Measurements from ENCODE around the gene PTPN7. TPM values are rescaled to one million over a fixed set of nuclear protein-coding genes. Genes with fewer than 3 reads are reported as not detected.

PTPN7 gene
- not detected in 2 replicates for total RNA-seq

DNA sequence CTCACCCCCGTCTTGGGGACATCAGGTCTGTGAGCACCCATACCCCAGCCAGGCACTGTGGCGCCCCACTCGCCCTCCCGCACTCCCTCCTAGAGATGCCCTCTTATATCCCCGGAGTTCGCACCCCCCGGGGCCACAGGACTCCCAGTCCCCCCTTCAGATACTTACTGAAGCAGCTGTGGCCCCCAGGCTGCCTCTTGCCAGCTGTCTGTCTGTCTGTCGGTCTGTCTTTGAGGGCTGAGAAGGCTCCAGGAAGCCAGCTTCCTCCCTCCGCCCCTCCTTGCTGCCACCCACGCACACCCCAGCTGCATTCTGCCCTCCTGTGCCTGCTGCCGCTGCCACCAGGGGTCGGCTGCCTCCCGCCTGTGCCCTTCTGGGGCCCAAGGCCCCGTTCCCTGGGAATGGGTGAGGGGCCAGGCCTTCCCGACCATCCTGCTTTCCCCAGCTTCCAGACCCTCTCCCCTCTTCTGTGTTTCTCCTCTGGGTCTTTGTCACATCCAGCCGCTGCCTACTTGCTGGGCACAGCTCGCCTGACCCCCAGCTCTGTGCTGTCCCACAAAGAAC is at the start of gene PTPN7:
TSS of gene PTPN7 (minus strand) at position 226 of the 564 bp plus-strand sequence. CDS start 1,200 bp downstream, outside the sequence.

DNA sequence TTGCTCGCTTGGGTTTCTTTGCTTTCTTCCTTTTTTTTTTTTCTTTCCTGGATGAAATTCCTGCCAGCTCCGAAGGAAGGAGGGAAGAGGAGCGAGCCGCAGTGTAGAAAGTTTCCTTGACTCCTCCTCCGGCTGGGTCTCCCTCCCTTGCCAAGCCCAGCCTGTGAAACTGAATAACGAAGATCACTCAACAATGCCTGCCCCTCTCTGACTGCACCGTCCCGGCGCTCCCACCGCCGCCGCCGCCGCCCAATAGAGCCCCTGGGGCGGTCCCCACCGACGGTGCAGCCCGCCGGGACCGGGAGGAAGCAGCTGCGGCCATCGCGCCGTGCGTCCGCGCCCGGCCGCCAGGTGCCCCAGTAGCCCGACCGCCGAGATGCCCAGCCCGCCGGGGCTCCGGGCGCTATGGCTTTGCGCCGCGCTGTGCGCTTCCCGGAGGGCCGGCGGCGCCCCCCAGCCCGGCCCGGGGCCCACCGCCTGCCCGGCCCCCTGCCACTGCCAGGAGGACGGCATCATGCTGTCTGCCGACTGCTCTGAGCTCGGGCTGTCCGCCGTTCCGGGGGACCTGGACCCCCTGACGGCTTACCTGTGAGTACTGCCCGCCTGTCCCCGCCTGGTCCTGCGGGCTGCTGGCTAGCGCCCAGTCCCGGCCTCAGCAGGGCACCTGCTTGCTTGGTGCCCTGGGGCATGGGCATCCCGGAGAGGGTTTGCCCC is 33.4 kb upstream of the PTPN7 start, which contains the start of gene LGR6:
TSS of gene LGR6 (plus strand) at position 186 of the 714 bp plus-strand sequence. CDS start at position 377, 191 bp downstream.

DNA sequence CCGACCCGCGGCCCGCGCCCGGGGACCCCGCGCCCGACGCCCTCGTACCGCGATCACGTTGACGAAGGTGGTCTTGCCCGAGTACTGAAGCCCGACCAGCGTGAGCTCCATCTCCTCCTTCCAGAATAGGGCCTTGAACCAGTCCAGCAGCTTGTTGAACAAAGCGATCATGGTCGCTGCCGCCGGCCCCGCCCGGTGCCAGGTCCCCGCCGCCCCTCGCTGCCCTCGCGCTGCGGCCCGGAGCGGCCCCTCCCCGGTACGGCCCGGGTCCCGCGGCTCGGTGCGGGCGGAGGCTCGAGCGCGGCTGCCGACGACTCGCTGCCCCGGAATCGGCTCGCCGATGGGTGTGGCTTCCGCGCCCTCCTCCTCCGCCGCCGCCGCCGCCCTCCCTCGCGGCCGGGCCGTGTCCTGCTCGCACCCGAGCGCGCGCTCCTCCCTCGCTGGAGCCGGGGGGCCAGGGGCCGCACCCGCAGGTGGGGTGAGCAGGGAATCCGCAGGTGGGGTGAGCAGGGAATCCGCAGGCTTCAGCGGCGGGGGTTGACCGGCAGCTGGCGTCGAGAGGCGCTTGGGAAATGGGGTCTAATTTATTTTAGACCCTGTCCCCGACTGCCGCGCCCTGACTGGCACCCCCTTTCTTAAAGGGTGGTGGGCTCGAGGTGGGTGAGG is 15.9 kb downstream of the PTPN7 start, which contains the start of gene ARL8A:
TSS of gene ARL8A (minus strand) at position 336 of the 666 bp plus-strand sequence. CDS start at position 171, 165 bp downstream.

DNA sequence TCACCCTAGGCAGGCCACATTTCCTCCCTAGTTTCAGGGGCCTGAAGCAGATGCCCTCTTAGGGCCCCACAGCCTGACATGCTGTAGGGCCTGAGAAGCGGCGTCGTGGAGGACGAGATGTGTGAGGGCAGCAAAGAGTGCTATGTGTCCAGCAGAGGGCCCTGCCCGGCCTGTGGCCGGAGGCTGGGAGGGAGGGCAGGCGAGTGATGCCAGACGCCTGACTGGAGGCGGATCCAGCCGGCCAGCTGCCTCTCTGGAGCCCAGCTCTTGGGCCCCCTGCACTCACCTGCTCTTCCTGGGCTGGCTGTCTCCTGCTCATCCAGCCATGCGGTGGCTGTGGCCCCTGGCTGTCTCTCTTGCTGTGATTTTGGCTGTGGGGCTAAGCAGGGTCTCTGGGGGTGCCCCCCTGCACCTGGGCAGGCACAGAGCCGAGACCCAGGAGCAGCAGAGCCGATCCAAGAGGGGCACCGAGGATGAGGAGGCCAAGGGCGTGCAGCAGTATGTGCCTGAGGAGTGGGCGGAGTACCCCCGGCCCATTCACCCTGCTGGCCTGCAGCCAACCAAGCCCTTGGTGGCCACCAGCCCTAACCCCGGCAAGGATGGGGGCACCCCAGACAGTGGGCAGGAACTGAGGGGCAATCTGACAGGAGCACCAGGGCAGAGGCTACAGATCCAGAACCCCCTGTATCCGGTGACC is 37.6 kb downstream of the PTPN7 start, which contains the start of gene GPR37L1:
TSS of gene GPR37L1 (plus strand) at position 279 of the 697 bp plus-strand sequence. CDS start at position 326, 47 bp downstream.

Other genes with a start within 250 kb of the PTPN7 start
- 2.9 and 8.6 TPM in 2 replicates for gene LMOD1, start 214.1 kb downstream of the PTPN7 start, total RNA-seq
- gene TIMM17A, start 205.1 kb downstream of the PTPN7 start, total RNA-seq, result 27.7 and 53.1 TPM in 2 replicates
- gene RNPEP, start 178.0 kb downstream of the PTPN7 start, total RNA-seq, result 51.1 and 72.5 TPM in 2 replicates
- under 0.01 TPM in 1 of 2 replicates, not detected in the other for gene ELF3, start 150.0 kb downstream of the PTPN7 start, total RNA-seq
- not detected in 2 replicates for gene GPR37L1, start 37.7 kb downstream of the PTPN7 start, total RNA-seq
- gene ARL8A, start 15.9 kb downstream of the PTPN7 start, total RNA-seq, result 26.3 and 35.9 TPM in 2 replicates
- gene LGR6, start 33.2 kb upstream of the PTPN7 start, total RNA-seq, result not detected in 2 replicates
- gene UBE2T, start 181.3 kb upstream of the PTPN7 start, total RNA-seq, result 8.1 and 12.0 TPM in 2 replicates
- gene PPP1R12B, start 188.1 kb upstream of the PTPN7 start, total RNA-seq, result 5.1 and 25.1 TPM in 2 replicates